Measurements from ENCODE around the gene GABRD. TPM values are rescaled to one million over a fixed set of nuclear protein-coding genes. Genes with fewer than 3 reads are reported as not detected.

The GABRD gene, protein sequence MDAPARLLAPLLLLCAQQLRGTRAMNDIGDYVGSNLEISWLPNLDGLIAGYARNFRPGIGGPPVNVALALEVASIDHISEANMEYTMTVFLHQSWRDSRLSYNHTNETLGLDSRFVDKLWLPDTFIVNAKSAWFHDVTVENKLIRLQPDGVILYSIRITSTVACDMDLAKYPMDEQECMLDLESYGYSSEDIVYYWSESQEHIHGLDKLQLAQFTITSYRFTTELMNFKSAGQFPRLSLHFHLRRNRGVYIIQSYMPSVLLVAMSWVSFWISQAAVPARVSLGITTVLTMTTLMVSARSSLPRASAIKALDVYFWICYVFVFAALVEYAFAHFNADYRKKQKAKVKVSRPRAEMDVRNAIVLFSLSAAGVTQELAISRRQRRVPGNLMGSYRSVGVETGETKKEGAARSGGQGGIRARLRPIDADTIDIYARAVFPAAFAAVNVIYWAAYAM
- not detected in 3 replicates for total RNA-seq
- long read RNA-seq = 0 reads

DNA sequence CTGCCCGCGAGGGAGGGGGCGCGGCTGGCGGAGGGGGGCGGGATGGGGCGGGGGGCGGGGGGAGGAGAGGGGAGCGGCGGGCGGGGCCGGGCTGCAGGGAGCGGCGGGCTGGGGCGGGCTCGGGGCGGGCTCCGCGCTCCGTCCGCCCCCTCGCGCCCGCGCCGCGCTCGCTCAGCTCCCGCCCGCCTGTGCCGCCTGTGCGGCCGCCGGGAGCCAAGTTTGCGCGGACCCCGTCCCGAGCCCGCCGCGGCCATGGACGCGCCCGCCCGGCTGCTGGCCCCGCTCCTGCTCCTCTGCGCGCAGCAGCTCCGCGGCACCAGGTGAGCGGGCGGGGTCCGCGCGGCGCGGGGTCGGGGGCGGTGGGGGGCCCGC, at the start of gene GABRD:
GABRD (plus strand) TSS at position 174 of the 372 bp plus-strand sequence; CDS start at position 253, 79 bp downstream.
- Mint-ChIP-seq H3K9me3 (ENCODE audit: low read depth) (no peaks in the 10 kb centered on the region), H3K27me3 (ENCODE audit: low read depth) (peaks cover 68% of the 10 kb centered on the region), H3K36me3 (ENCODE audit: low read depth) (peaks cover 2% of the 10 kb centered on the region), H3K4me1 (ENCODE audit: low read depth) (peaks cover 3% of the 10 kb centered on the region), H3K27ac (ENCODE audit: unreplicated experiment) (no peak within 1 kb of the TSS), H3K4me3 (ENCODE audit: unreplicated experiment) (peak within 1 kb of the TSS; percentile 52)
- DNase-seq (ENCODE audit: low spot score) = no peak
- TF ChIP-seq, protein P1, sequence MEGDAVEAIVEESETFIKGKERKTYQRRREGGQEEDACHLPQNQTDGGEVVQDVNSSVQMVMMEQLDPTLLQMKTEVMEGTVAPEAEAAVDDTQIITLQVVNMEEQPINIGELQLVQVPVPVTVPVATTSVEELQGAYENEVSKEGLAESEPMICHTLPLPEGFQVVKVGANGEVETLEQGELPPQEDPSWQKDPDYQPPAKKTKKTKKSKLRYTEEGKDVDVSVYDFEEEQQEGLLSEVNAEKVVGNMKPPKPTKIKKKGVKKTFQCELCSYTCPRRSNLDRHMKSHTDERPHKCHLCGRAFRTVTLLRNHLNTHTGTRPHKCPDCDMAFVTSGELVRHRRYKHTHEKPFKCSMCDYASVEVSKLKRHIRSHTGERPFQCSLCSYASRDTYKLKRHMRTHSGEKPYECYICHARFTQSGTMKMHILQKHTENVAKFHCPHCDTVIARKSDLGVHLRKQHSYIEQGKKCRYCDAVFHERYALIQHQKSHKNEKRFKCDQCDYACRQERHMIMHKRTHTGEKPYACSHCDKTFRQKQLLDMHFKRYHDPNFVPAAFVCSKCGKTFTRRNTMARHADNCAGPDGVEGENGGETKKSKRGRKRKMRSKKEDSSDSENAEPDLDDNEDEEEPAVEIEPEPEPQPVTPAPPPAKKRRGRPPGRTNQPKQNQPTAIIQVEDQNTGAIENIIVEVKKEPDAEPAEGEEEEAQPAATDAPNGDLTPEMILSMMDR (IDR thresholded peaks at IDR 0.05) = no peak

DNA sequence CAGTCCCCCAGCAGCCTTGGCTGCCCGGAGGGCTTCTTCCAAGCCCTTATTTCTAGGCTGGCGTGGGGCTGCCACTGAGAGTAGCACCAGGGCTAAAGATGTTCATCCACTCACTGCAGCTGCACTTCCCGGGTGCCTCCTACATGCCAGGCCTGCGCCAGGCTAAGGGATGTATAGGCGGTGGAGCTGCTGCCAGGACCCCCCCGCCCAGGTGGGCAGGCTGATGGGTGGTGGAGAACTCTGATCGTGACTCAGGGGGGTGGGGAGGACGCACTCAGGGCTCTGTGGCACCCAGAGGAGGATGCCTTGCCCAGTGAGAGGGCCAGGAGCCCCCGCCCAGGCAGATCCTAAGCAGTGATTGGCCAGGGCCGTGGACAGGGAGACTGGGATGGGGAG, 49.6 kb upstream of the GABRD start:
- no peak overlapping the region for H3K4me3 Mint-ChIP-seq (ENCODE audit: unreplicated experiment)
- peaks cover 10% of the 10 kb centered on the region for H3K27me3 Mint-ChIP-seq (ENCODE audit: low read depth)
- DNase-seq (ENCODE audit: low spot score) = no peak
- TF ChIP-seq, protein P1 (IDR thresholded peaks at IDR 0.05) = no peak
- H3K4me1 Mint-ChIP-seq (ENCODE audit: low read depth) = no peaks in the 10 kb centered on the region
- no peaks in the 10 kb centered on the region for H3K36me3 Mint-ChIP-seq (ENCODE audit: low read depth)
- H3K9me3 Mint-ChIP-seq (ENCODE audit: low read depth) = no peaks in the 10 kb centered on the region
- H3K27ac Mint-ChIP-seq (ENCODE audit: unreplicated experiment) = no peak overlapping the region

DNA sequence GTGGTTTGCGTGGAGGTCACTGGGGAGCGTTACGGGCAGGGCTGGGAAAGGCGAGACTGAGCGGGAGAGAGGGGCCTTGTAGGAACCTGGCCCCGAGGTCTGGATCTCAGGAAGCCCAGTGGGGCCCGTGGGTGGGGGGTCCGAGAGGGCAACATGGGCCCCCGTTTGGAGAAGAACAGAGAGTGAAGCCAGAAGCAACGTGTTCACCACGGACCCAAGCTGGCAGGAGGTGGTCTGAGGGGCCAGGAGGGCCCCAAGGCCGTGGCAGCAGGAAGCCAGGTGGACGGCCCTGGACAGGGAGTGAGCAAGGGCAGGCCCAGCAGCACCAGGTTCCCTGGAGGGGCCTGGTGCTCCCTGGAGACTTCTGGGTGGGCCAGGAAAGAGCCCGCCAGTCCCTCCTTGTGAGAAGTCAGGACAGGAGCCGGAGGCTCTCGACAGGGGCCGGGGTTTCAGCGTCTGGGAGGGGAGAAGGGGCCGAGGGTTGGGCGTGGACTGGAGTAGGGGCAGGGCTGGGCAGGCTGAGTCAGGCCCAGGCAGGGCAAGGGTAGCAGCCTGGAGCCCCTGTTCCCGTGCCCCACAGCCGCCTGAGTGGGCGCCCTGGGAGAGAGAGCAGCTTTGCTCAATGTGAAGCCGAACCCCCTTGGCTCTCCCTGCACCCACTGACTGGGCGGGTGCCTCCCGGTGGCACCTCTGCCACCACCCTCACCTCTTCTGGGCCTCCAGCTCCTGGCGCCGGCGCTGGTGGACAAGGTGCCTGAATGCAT, 49.0 kb upstream of the GABRD start:
- H3K27me3 Mint-ChIP-seq (ENCODE audit: low read depth) = peaks cover 16% of the 10 kb centered on the region
- H3K4me1 Mint-ChIP-seq (ENCODE audit: low read depth) = no peaks in the 10 kb centered on the region
- no peak overlapping the region for H3K4me3 Mint-ChIP-seq (ENCODE audit: unreplicated experiment)
- H3K36me3 Mint-ChIP-seq (ENCODE audit: low read depth) = no peaks in the 10 kb centered on the region
- H3K27ac Mint-ChIP-seq (ENCODE audit: unreplicated experiment) = no peak overlapping the region
- no peaks in the 10 kb centered on the region for H3K9me3 Mint-ChIP-seq (ENCODE audit: low read depth)
- no peak for DNase-seq (ENCODE audit: low spot score)
- TF ChIP-seq, protein P1 (IDR thresholded peaks at IDR 0.05) = no peak

DNA sequence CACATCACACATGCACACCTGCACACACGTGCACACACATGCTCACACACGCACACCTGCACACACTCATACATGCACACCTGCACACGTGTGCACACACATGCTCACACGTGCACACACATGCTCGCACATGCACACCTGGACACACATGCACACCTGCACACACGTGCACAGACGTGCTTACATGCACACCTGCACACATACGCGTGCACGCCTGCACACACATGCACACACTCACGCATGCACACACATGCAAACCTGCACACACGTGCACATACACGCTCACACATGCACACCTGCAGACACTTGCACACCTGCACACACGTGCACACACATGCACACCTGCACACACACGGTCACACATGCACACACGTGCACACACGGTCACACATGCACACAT, 48.1 kb upstream of the GABRD start:
- H3K4me1 Mint-ChIP-seq (ENCODE audit: low read depth) = no peaks in the 10 kb centered on the region
- H3K27me3 Mint-ChIP-seq (ENCODE audit: low read depth) = peaks cover 18% of the 10 kb centered on the region
- TF ChIP-seq, protein P1 (IDR thresholded peaks at IDR 0.05) = no peak
- no peak overlapping the region for H3K27ac Mint-ChIP-seq (ENCODE audit: unreplicated experiment)
- H3K4me3 Mint-ChIP-seq (ENCODE audit: unreplicated experiment) = no peak overlapping the region
- H3K9me3 Mint-ChIP-seq (ENCODE audit: low read depth) = no peaks in the 10 kb centered on the region
- H3K36me3 Mint-ChIP-seq (ENCODE audit: low read depth) = no peaks in the 10 kb centered on the region
- no peak for DNase-seq (ENCODE audit: low spot score)

DNA sequence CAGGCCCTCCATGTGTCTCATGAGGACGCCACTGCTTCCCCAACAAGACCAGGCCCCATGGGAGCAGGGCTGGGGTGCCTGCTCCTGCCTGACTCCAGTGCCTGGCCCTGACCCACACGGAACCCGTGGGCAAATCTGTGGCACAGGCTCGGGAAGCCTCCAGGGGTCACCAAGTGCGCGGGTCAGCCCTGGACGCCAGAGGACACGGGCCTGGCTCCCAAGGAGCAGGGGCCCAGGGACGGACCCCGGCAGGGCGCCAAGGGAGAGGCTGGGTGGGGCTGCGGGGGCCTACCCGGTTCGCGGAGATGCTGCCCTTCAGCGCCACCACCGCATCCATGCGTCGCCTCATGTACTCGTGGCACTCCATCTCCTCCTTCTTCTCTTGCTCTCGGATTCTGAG, 47.5 kb upstream of the GABRD start:
- no peaks in the 10 kb centered on the region for H3K4me1 Mint-ChIP-seq (ENCODE audit: low read depth)
- no peaks in the 10 kb centered on the region for H3K36me3 Mint-ChIP-seq (ENCODE audit: low read depth)
- no peak overlapping the region for H3K27ac Mint-ChIP-seq (ENCODE audit: unreplicated experiment)
- DNase-seq (ENCODE audit: low spot score) = no peak
- TF ChIP-seq, protein P1 (IDR thresholded peaks at IDR 0.05) = no peak
- H3K9me3 Mint-ChIP-seq (ENCODE audit: low read depth) = no peaks in the 10 kb centered on the region
- H3K4me3 Mint-ChIP-seq (ENCODE audit: unreplicated experiment) = no peak overlapping the region
- peaks cover 22% of the 10 kb centered on the region for H3K27me3 Mint-ChIP-seq (ENCODE audit: low read depth)
